Frontal cortex (tissue), 4 donors: Measurements from ENCODE around the gene MTMR12. TPM values are rescaled to one million over a fixed set of nuclear protein-coding genes. Genes with fewer than 3 reads are reported as not detected.
"Not testable (repeated sequence)": the region's sequence is repeated elsewhere in the genome, so short reads cannot be mapped to it uniquely, and the experiment has no call there.

Source experiments
- DNase-seq, 2 donors: peaks; one replicate each; pipeline ENCODE4 v3.0.0; 2012; ENCODE audit warnings: low spot score in 2 of 2
- FAIRE-seq: peaks from 2 replicates; lab custom pipeline; 2012; peaks lifted over from hg19 to GRCh38; lab: Jason Lieb, UNC
- total RNA-seq: library from RNA; depleted of rRNA; stranded (reverse); fragments of >200 nt; gene quantifications from one replicate; pipeline ENCODE4 v1.2.3, GENCODE V29; 2014
- donor health status: control.
- donor health status: control.
- donor health status: control.

Gene MTMR12
- total RNA-seq, 1 donor from 2014 or later, result 16.7 TPM

DNA sequence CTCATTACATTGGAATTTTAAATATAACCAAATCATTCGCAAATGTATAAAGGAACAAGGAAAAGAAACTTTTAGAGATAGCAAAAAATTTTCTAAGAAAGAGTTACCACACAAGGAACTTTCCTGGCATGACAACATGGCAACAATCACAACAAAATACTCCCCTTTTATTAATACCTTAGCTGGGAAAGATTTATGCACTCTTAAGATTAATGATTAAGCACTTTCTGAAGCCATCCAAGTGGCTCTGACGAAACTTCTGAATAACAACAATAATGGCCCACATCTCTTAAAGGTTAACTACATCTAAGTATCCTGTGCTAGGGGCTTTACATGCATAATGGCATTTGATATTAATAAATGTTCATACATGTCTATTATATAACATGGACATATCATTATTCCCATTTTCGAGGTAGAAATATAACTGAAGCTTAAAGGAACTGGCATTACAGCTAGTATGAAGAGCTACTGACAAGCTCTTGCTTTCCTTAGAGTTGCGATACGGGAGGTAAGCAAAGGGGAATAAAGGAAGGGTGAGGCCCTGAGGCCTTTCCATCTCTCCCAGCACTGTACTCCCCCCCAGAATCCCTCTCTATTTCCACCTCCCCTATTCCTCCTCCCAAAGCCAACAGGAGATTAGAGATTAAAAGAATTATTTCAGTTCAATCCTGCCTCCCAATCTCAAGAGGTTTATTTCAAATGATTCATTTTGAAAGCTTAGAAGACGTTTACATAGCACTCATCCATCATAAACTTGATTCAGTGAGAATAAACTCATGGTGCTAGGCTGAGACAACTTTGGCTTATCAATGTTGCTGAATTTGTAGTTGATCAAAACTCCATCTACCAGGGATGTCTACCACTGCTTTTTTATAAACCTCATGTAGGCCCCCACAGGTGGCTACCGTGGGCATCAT lies 9.6 kb downstream of the MTMR12 start:
- DNase-seq, result no peak
- FAIRE-seq, result no peak

DNA sequence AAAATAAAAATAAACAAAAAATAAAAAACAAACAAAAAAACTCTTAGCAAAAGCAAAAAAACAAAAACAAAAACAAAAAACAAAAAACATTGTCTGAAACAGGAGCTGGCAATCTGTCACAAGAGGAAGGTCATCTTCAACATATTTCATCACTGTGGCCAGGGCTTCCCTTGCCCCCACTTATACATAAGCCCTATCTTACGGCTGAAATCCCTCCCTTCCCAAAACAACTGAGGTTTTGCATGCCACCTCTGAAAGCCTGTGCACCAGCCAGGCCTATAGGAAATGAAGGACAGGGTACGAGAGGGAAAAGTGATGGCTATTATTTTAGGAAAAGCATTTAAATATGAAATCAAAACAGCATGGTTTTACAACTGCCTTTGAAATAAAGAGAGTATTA lies 10.8 kb downstream of the MTMR12 start:
- DNase-seq, result no peak

DNA sequence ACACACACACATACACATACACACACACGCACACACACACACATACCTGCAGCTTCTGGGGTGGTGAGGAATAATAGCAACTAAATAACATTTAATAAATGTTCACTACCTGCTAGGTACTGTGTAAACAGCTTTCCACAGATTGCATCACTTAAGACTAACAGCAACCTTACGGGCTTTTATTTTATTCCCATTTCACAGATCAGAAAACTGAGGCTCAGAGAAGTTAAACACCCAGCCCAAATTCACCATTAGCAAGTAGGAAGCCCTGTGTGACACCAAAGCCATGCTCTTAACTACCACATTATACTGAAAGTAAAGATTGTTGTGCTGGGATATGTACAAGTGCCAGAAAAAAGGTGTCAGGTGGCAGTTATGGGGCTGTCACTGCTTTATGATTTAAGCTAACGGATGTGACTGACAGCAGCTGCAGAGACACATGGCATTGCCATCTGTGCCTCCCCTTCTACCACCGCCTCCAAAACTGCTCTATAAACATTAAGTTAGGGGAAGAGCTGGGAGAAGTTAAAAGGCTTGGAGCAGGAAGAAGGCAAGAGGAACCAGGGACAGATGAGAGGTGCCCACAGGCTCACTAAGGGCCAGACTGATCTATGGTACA lies 13.6 kb downstream of the MTMR12 start:
- FAIRE-seq (no peak), DNase-seq (no peak)

More for the DNA sequence above, 10.8 kb downstream of the MTMR12 start:
- FAIRE-seq, result no peak

DNA sequence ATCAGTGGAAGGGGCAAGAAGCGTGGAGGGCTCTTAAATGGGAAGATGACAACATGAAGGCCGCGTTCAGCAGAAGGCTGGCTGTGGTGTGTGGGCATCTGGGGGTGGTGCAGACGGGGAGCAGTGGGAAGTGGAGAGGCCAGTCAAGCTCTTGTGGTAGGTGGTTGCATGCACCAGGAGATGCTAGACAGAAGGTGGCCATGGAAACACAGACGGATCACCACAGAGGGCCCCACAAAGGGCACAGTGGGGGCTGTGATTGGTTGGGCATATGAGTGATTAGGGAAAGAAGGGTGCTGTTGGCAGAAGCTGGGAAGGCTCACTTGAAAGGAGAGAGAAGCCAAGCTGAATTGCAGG lies 14.7 kb downstream of the MTMR12 start:
- FAIRE-seq, result no peak
- DNase-seq, result no peak

DNA sequence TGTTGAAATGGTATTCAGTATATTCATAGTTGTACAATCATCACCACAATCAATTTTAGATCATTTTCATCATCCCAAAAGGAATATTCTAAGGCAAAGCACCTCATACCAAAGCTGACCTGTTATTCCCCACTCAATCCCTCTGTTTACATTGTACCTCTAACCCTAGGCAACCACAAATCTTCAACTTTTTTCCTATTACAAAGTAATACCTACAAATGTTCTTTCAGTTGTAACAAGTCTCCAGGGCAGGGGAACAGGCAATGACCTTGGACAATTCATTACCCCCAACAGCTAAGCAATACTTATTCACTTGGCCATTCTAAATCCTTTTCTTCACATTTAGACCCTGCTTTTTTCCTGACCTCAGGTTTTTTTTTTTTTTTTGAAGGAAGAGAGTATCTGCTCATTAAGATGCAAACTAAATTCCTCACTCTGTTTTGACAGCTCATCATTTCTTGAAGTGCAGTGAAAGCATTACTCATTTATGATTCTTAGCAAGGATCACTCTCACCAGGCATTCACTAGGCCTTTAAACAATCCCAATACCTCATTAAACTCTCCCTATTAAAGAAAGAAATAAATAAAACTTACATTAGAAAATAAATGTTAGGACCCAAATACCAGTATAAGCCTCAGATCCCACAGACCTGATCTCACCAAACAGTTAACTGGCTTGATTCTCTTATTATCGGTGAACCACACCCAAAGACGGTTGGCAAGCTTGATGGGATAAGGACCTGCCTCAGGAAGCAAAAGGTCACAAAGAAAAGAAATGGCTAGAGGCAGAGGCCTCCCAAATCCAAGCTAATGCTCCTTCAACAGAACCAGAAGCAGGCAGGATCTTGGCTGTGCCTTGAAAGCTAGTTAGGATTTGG lies 15.3 kb downstream of the MTMR12 start:
- FAIRE-seq, result no peak
- DNase-seq, result no peak

DNA sequence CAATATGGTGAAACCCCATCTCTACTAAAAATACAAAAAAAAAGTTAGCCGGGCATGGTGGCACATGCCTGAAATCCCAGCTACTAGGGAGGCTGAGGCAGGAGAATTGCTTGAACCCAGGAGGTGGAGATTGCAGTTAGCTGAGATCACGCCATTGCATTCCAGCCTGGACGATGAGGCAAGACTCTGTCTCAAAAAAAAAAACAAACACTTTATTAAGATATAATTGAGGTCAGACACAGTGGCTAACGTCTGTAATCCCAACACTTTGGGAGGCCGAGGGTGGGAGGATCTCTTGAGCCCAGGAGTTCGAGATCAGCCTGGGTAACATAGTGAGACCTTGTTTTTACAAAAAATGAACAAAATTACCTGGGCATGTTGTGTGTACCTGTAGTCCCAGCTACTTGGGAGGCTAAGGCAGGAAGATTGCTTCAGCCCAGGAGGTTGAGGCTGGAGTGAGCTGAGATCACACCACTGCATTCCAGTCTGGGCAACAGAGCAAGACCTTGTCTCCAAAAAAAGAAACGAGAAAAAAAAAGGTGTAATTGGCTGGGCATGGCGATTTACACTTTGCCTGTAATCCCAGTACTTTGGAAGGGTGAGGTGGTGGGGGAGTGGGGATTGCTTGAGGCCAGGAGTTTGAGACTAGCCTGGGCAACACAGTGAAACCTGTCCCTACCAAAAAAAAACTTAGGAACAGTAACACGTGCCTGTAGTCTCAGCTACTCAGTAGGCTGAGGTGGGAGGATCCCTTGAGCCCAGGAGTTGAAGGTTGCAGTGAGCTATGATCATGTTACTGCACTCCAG lies 16.6 kb downstream of the MTMR12 start:
- not testable (repeated sequence) for FAIRE-seq, DNase-seq

DNA sequence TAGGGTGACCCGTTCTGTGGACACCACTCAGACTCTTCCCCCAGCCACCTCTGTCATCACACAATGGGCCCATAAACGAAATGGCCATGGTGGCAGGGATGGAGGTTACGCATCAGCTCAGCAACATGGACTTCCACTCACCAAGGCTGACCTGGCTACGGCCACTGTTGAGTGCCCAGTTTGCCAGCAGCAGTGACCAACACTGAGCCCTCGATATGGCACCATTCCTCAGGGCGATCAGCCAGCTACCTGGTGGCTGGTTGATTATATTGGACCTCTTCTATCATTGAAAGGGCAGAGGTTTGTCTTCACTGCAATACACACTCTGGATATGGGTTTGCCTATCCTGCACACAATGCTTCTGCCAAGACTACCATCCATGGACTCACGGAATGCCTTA lies 21.1 kb downstream of the MTMR12 start:
- DNase-seq, result no peak
- no peak for FAIRE-seq

DNA sequence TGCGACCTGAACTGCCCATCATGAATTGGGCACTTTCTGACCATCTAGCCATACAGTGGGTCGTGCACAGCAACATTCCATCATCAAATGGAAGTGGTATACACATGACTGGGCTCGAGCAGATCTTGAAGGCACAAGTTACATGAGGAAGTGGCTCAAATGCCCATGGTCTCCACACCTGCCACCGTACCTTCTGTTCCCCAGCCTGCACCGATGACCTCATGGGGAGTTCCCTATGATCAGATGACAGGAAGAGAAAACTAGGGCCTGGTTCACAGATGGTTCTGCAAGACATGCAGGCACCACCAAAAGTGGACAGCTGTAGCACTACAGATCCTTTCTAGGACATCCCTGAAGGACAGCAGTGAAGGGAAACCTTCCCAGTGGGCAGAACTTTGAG lies 21.8 kb downstream of the MTMR12 start:
- FAIRE-seq (no peak), DNase-seq (no peak)

DNA sequence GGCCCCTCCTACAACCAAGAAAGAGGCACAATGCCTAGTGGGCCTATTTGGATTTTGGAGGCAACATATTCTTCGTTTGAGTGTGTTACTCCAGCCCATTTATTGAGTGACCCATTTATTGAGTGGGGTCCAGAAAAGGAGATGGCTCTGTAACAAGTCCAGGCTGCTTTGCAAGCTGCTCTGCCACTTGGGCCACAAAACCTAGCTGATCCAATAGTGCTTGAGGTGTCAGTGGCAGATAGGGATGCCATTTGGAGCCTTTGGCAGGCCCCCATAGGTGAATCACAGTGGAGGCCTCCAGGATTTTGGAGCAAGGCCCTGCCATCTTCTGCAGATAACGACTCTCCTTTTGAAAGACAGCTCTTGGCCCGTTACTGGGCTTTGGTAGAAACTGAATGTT lies 22.2 kb downstream of the MTMR12 start:
- FAIRE-seq, result not testable (repeated sequence)

DNA sequence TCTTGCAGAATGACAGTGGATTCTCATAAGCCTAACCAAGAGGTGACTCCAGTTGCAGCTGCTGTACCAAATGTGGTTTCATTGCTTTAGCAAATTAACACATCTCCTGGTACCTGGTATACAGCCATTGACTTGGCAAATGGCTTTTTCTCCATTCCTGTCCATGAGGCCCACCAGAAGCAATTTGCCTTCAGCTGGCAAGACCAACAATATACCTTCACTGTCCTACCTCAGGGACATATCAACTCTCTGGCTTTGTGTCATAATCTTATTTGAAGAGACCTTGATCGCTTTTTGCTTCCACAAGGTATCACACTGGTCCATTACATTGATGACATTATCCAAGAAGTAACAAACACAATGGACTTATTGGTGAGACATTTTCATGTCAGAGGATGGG lies 22.8 kb downstream of the MTMR12 start:
- not testable (repeated sequence) for FAIRE-seq

More for the DNA sequence above, 22.2 kb downstream of the MTMR12 start:
- not testable (repeated sequence) for DNase-seq

DNA sequence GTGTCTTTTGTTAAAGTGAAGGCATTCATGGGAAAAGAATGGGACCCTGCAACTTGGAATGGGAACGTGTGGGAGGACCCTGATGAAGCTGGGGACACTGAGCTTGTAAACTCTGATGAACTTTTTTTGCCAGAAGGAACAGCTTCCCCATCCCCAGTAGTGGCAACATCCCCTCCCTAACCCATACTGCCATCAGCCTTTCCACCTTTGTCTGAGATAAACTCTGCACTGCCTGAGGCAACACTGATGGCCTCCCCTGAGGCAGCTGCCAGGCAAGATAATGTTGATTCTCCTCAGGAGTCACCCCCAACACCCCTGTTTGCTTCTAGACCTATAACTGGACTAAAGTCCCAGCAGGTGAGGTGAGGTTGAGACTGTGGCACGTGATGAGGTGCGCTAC lies 24.6 kb downstream of the MTMR12 start:
- FAIRE-seq, DNase-seq: not testable (repeated sequence)

More for the DNA sequence above, 22.8 kb downstream of the MTMR12 start:
- DNase-seq, result not testable (repeated sequence)

DNA sequence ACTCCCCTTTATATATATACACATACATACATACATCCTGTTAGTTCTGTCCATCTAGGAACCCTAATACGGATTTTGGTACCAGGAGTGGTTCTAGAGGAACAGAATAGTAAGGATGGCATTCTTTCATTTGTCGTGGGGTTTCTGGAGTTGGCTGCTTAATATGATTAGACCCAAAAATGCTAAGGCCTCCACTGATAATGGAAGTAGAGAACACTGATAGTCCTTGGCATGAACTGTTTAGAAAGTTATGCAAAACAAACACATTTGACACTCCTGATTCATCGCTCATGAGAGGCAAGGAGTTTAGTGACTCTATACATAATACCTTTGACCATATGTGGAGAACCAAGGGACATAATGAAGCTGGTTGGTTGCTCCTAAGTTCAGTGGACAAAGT lies 25.2 kb downstream of the MTMR12 start:
- not testable (repeated sequence) for DNase-seq, FAIRE-seq

DNA sequence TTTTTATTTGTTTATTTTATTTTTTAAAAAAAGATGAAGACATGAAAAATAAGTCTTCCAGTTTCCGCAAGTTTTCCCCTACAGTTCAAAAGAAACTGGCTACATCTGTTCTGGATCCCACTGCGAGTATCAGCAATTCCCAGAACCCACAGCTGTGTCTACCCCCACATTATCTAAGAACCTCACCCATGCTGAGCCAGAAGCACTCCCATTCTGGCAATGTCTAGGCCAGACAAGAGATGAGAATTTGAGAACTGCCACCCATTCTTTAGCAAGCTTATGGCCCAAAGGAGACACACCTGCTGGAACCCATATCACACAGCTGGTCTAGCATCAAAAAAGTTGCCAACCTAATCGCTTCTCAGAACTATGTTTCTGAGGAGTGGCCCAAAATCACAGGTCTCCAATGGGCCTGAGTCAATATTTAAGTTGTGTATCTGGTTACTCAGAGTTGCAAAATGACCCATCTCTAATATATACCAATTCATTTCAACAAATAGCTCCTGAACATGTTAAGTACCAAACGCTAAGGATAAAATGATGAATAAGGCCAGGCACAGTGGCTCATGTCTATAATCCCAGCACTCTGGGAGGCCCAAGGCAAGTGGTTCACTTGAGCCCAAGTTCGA lies 27.1 kb downstream of the MTMR12 start:
- FAIRE-seq (no peak), DNase-seq (no peak)

DNA sequence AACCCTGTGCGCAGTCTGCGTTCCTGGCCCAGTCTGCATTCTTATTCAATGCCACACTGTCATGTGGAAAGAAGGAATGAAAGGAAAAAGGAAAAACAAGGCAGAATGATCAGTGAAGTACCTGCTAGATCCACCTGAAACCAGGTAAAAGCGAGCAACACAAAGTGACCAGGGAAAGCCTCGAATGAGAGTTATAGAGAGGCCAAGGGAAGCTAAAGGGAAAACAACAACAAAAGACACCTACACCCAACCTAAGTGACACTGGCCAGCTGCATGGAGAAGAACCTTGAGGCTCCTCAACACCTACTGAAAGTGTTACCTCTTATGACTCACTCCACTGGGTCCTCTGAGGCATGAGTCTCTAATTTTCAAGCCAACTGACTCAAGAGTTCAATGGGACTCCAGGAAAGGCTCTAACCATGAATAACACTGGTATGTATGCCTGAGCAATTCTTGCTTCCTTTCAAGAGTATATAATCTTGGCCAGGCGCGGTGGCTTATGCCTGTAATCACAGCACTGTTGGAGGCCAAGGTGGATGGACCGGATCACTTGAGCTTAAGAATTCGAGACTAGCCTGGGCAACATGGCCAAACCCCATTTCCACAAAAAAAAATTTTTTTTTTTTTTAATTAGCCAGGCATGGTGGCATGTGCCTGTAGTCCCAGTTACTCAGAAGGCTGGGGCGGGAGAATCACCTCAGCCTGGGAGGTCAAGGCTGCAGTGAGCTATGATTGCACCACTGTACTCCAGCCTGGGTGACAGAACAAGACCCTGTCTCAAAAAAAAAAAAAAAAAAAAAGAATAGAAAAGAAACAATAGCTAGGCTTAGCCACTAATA lies 29.0 kb downstream of the MTMR12 start:
- FAIRE-seq (no peak), DNase-seq (no peak)

DNA sequence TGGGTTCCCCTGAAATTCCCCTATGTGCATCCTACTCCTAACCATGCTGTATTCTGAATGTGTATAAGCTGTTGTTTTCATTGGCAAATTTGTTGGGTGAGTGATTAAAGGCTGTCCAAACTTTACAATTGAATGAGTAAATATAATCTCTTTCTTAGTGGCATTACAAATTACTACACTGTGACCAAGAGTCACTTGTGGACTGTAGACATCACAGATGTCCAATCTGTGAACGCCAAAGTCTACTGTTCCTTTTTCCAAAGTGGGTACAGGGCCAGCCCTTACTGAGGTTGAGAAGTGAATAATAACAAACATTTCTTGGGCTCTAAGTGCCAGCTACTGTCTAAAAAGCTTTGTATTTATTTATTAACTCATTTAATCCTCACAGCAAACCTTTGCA lies 29.7 kb downstream of the MTMR12 start:
- FAIRE-seq (no peak), DNase-seq (no peak)

DNA sequence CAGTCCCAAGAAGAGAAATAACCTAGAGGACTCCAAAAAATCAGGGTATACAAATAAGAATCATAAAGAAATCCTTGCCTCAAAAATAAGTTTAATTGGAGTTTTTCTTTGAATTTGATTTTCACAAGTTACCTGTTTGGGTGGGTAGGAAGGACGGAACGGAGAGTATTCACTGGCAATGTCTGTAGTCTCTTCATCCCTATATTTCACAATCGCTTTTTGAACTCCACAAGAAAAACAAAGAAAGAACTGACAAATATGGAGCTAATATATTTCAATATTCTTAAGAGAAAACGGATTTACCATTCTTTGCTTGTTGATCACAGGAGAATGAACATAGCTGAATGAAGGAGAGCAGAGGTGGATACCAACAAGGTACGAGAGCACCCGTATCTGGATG lies 30.1 kb downstream of the MTMR12 start:
- DNase-seq (no peak), FAIRE-seq (no peak)

DNA sequence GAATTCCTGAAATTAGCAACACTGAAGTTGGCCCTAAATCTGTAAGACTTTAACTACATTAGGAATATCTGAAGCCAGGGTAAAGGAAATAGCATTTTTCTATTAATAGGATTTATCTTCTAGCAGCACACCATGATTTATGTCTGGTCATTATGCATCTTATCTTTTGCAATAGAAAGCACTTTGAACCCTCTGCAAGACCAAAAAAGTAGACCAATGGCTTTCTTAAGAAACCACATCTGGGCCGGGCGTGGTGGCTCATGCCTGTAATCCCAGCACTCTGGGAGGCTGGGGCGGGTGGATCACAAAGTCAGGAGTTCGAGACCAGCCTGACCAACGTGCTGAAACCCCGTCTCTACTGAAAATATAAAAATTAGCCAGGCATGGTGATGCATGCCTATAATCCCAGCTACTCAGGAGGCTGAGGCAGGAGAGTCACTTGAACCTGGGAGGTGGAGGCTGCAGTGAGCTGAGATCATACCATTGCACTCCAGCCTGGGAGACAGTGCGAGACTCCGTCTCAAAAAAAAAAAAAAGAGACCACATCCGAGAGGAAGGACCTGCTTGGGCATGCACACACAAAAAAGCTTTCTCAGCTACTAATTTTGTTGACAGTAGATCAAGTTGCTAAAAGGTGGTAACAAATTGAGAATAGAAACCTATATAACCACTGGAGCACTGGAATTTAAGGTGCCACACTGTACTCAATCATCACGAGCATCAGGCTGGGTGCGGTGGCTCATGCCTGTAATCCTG lies 31.2 kb downstream of the MTMR12 start:
- not testable (repeated sequence) for DNase-seq, FAIRE-seq
